GM21390 (cell line): ENCODE measurements around the gene USP36.
"Not testable (repeated sequence)": the region's sequence is repeated elsewhere in the genome, so short reads cannot be mapped to it uniquely, and the experiment has no call there.

Source experiments
- ATAC-seq: cut with Tn5 transposase; IDR thresholded peaks from one replicate; pipeline ENCODE4 v1.9.1; 2021; ENCODE audit not compliant: unreplicated experiment

Gene USP36

GRCh38 chr17:78793968-78794367 lies 46.6 kb downstream of the USP36 start:
- ATAC-seq: no peak

DNA sequence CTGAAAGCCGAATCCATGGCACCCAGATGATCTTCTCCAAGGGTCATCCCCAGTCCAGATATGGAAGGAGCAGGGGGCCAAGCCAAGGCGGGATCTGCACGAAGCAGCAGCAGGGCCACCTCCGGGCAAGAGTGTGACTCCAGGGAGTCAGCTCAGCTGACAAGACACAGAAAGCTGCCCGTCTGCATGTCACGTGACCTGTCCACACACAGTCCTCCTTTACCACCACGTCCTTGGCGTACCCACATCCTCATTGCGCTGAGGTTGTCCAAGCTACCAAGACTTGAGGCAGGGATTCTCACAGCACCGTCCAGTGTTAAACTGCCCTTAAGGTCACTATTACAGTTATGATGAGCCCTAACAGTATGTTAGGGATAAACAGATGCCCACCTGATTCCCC lies 47.2 kb downstream of the USP36 start:
- no peak for ATAC-seq

GRCh38 chr17:78791840-78792709 lies 48.5 kb downstream of the USP36 start:
- no peak for ATAC-seq

GRCh38 chr17:78790552-78790951 lies 50.1 kb downstream of the USP36 start:
- ATAC-seq: no peak

- ATAC-seq: no peak
These were observed 50.9 kb downstream of the USP36 start for GRCh38 chr17:78789663-78790181.

GRCh38 chr17:78789149-78789662 lies 51.4 kb downstream of the USP36 start:
- no peak for ATAC-seq

GRCh38 chr17:78788451-78788850 lies 52.2 kb downstream of the USP36 start:
- ATAC-seq: no peak

DNA sequence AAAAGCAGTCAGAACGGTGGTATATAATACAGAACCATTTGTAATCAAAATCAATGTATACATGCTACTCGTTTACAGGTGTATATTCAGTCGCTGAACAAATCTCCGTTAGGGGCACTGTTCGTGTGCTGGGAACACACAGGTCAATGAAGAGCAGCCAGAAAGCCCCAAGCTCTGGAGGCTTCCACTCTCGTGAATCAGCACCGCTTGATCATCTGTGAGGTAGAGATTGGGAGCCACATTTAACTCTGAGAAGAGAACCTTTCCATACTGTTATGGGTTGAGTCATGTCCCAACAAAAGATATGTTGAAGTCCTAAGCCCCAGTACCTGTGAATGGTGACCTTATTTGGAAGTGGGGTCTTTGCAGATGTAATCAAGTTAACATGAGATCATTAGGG lies 53.2 kb downstream of the USP36 start:
- ATAC-seq: no peak

DNA sequence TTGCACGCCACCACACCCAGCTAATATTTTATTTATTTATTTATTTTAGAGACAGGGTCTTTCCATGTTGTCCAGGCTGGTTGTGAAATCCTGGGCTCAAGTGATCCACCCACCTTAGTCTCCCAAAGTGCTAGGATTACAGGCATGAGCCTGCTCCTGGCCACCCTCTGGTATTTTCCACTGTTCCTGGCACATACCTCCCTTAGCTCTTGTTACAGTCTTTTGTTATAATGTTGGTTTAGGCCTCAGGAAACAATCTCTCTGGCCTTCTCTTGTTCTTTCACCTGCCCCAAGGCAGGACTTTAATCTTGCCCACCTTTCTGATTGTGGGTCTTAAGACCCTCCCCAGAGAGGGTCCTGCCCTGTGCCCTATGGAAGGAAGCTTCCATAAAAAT lies 55.0 kb downstream of the USP36 start:
- ATAC-seq: no peak

- no peak for ATAC-seq
These were observed 55.5 kb downstream of the USP36 start for GRCh38 chr17:78785011-78785662.

- no peak for ATAC-seq
These were observed 56.3 kb downstream of the USP36 start for GRCh38 chr17:78784352-78784751.

DNA sequence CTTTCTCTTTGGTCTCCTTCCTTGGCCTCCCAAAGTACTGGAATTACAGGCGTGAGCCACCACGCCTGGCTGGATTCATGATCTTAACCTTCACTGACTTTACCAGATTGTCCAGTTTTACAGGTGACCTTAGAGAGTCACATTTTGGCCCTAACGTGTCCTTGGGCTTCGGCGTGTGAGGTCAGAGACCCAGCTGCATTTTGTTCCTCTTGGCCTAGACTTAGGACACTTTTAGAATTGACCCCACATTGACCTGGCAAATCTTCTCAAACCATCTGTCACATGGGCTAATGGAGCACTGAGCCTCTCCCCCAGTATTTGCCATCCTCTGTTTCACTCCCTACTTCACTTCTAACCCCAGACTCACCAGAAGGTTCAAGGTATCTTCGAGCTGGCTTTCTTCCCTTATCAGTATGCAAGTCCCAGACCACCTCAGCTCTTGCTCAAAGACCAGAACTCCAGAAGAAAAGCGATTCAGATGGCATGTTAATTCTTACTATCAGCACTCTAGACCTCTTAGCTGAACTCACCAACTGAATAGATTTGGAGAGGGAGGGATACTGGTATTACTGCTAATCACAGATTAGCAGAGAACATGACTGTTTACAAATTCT lies 56.8 kb downstream of the USP36 start:
- ATAC-seq: no peak

DNA sequence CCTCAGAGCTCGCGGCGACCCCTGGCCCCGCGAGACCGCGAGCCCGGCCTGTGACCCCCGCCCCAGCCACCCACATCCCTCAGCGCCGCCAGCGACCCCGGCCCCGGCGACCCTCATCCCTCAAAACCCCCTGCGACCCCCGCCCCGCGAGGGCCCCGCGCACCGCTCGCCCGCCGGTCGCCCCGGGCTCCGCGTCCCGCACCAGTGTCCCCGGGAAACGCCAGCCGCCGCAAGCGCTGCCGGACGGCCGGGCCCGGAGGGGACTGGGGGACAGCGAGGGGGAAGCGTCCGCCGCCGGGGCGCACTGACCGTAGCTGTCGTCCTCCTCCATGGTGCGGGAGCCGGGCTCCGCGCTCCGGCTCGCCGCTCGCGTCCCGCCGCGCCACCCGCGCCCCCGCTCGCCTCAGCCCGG lies 58.7 kb downstream of the USP36 start, which contains the start of gene CYTH1:
Gene CYTH1 (minus strand): TSS at position 381 of the 412 bp plus-strand sequence. CDS start 50 bp downstream, at position 331.
- ATAC-seq: peak; percentile 6

GRCh38 chr17:78781104-78781892 lies 59.3 kb downstream of the USP36 start:
- ATAC-seq: no peak

DNA sequence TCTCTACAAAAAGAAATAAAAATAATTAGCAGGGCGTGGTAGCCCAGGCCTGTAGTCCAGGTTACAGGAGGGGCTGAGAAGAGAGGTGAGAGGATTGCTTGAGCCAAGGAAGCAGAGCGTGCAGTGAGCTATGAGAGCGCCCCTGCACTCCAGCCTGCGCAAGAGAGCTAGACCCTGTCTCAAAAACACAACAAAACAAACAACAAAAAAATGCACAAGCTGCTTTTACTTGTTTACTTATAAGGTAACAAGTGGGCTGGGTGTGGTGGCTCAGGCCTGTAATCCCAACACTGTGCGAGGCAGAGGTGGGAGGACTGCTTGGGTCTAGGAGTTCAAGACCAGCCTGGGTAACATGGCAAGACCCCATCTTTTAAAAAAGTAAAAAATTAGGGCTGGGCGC lies 60.3 kb downstream of the USP36 start:
- no peak for ATAC-seq

DNA sequence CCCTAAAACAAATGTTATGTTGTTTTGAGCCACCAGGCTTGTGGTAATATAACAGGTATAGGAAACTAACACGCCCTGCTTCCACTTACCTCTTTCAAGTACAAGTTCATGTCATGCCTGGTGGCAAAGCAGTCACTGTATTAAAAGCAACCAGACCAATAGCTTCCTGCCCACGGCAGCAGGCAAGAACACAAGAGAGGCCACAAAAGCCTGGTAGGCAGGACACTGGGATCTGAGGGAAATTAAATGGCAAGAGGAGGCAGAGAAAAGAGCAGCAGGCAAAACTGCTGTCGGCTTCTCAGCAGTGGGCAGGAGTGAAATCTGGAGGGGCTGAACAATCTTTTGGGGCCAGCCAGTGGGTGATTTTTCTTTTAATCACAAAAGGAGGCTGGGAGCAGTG lies 60.8 kb downstream of the USP36 start:
- no peak for ATAC-seq

- ATAC-seq: not testable (repeated sequence)
These were observed 61.3 kb downstream of the USP36 start for GRCh38 chr17:78779286-78779651.

GRCh38 chr17:78777881-78778280 lies 62.7 kb downstream of the USP36 start:
- no peak for ATAC-seq

- ATAC-seq: no peak
These were observed 65.5 kb downstream of the USP36 start for GRCh38 chr17:78774956-78775571.

DNA sequence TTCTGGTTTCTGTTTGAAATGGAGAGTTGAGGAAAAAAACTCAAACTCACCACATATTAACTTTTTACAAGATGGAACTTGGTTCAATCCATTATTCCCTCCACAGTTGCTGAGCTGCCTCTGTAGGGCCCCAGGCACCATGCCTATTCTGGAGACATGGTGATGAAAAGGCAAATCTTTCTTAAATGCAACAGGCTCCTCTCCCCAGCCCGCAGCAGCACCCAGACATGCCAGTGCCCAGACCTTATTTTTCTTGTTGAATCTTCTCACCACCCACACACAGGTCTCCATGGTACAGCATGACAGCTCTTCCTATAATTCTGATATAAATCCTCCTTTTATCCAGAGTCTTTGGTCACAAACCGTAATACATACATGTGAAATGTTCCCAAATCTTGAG lies 66.2 kb downstream of the USP36 start:
- ATAC-seq: no peak
